Stimulated activated naive CD4-positive, alpha-beta T cell (primary cell): Measurements from ENCODE around the gene SH2B2.
"Not testable (repeated sequence)": the region's sequence is repeated elsewhere in the genome, so short reads cannot be mapped to it uniquely, and the experiment has no call there.

Experiments
- DNase-seq, 6 experiments: peaks; one replicate each; lab custom pipeline; 2025; lab: John Stamatoyannopoulos, UW

SH2B2 gene

GRCh38 chr7:102305414-102306268 is 19.0 kb downstream of the SH2B2 start:
- DNase-seq = no peak

- no peak for DNase-seq
Measured at GRCh38 chr7:102306916-102307677, 20.4 kb downstream of the SH2B2 start.

GRCh38 chr7:102310414-102310815 is 23.7 kb downstream of the SH2B2 start:
- no peak for DNase-seq

GRCh38 chr7:102312317-102312716 is 25.6 kb downstream of the SH2B2 start:
- DNase-seq = no peak

GRCh38 chr7:102313997-102314780 is 27.5 kb downstream of the SH2B2 start:
- no peak for DNase-seq

GRCh38 chr7:102317231-102318059 is 30.8 kb downstream of the SH2B2 start:
- DNase-seq = no peak

GRCh38 chr7:102318482-102318971 is 31.9 kb downstream of the SH2B2 start:
- DNase-seq = no peak

GRCh38 chr7:102319671-102320070 is 33.0 kb downstream of the SH2B2 start:
- no peak for DNase-seq

- DNase-seq = no peak
Measured at GRCh38 chr7:102320181-102320580, 33.5 kb downstream of the SH2B2 start.

GRCh38 chr7:102320601-102321350 is 34.1 kb downstream of the SH2B2 start:
- no peak for DNase-seq

GRCh38 chr7:102321351-102322201 is 34.9 kb downstream of the SH2B2 start:
- no peak for DNase-seq

GRCh38 chr7:102322202-102322715 is 35.6 kb downstream of the SH2B2 start:
- DNase-seq = no peak

- no peak for DNase-seq
Measured at GRCh38 chr7:102323914-102324195, 37.2 kb downstream of the SH2B2 start.

- DNase-seq = not testable (repeated sequence)
Measured at GRCh38 chr7:102325106-102325505, 38.4 kb downstream of the SH2B2 start.

GRCh38 chr7:102326157-102326889 is 39.7 kb downstream of the SH2B2 start:
- DNase-seq = no peak

- DNase-seq = not testable (repeated sequence)
Measured at GRCh38 chr7:102327183-102327582, 40.5 kb downstream of the SH2B2 start.

GRCh38 chr7:102328863-102329262 is 42.2 kb downstream of the SH2B2 start:
- DNase-seq = not testable (repeated sequence)

- DNase-seq = not testable (repeated sequence)
Measured at GRCh38 chr7:102329366-102329765, 42.7 kb downstream of the SH2B2 start.
